ENCODE data around the gene CCDC121. TPM values are rescaled to one million over a fixed set of nuclear protein-coding genes. Genes with fewer than 3 reads are reported as not detected.
A peak's percentile ranks its signal among the peaks of the same experiment; 100 is the strongest.

The CCDC121 gene
- total RNA-seq, 4 donors from 2014 or later, result 1.2 to 8.0 (median 3.2) TPM

- DNase-seq (ENCODE audit: low spot score) (no peak), ATAC-seq (ENCODE audit: low FRiP score) (no peak)
- no peak for TF ChIP-seq CTCF (IDR thresholded peaks at IDR 0.05)
Measured at GRCh38 chr2:27591745-27592144, 37.1 kb downstream of the CCDC121 start.

- TF ChIP-seq CTCF (IDR thresholded peaks at IDR 0.05), result no peak
- no peak for DNase-seq (ENCODE audit: low spot score)
- no peak for ATAC-seq (ENCODE audit: low FRiP score)
Measured at GRCh38 chr2:27588308-27588707, 40.5 kb downstream of the CCDC121 start.

- TF ChIP-seq CTCF (IDR thresholded peaks at IDR 0.05), result no peak
- DNase-seq (ENCODE audit: low spot score), result no peak
- no peak for ATAC-seq (ENCODE audit: low FRiP score)
Measured at GRCh38 chr2:27587025-27587424, 41.8 kb downstream of the CCDC121 start.

GRCh38 chr2:27584597-27584996 lies 44.2 kb downstream of the CCDC121 start:
- DNase-seq (ENCODE audit: low spot score) (no peak), ATAC-seq (ENCODE audit: low FRiP score) (no peak)
- TF ChIP-seq CTCF (IDR thresholded peaks at IDR 0.05), result no peak

GRCh38 chr2:27583390-27583915 lies 45.4 kb downstream of the CCDC121 start:
- no peak for TF ChIP-seq CTCF (IDR thresholded peaks at IDR 0.05)
- DNase-seq (ENCODE audit: low spot score) (no peak), ATAC-seq (ENCODE audit: low FRiP score) (no peak)

- ATAC-seq (ENCODE audit: low FRiP score) (peak; percentile 96), DNase-seq (ENCODE audit: low spot score) (peak; percentile 53)
- no peak for TF ChIP-seq CTCF (IDR thresholded peaks at IDR 0.05)
Measured at GRCh38 chr2:27582695-27583389, 46.0 kb downstream of the CCDC121 start, which contains the start of gene ZNF512. TSS of gene ZNF512 (plus strand) at chr2:27583042. CDS start at chr2:27583113, 71 bp downstream.

GRCh38 chr2:27582129-27582694 lies 46.6 kb downstream of the CCDC121 start:
- TF ChIP-seq CTCF (IDR thresholded peaks at IDR 0.05), result no peak
- ATAC-seq (ENCODE audit: low FRiP score) (no peak), DNase-seq (ENCODE audit: low spot score) (no peak)

All from omental fat pad (tissue), 4 donors.